ENCODE measurements around the gene FEM1A.
A peak's percentile ranks its signal among the peaks of the same experiment; 100 is the strongest.
"Not testable (repeated sequence)": the region's sequence is repeated elsewhere in the genome, so short reads cannot be mapped to it uniquely, and the experiment has no call there.

The FEM1A gene

GRCh38 chr19:4776436-4777211 lies 14.9 kb upstream of the FEM1A start:
- Histone ChIP-seq H3K36me3 (ENCODE audit: control insufficient read depth, insufficient read depth, low read length) (no peaks in the 10 kb centered on the region), H3K27me3 (ENCODE audit: control insufficient read depth, insufficient read depth, low read length) (no peaks in the 10 kb centered on the region), H3K9ac (ENCODE audit: low read length) (no peak overlapping the region), H3K9me3 (ENCODE audit: control insufficient read depth, low read length) (no peaks in the 10 kb centered on the region), H3K4me3 (ENCODE audit: low read length) (no peak overlapping the region), H3K4me1 (ENCODE audit: control insufficient read depth, insufficient read depth, low read length) (no peaks in the 10 kb centered on the region)

DNA sequence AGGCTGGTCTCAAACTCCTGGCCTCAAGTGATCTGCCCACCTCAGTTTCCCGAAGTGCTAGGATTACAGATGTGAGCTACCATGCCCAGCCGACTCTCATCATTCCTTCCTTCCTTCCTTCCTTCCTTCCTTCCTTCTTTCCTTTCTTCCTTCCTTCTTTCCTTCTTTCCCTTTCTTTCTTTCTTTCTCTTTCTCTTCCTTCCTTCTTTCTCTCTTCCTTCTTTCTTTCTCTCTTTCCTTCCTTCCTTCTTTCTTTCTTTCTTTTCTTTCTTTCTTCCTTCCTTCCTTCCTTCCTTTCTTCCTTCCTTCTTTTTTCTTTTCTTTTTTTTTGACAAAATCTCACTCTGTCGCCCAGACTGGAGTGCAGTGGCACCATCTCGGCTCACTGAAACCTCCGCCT lies 13.4 kb upstream of the FEM1A start:
- H3K27me3 ChIP-seq (ENCODE audit: control insufficient read depth, insufficient read depth, low read length); H3K36me3 ChIP-seq (ENCODE audit: control insufficient read depth, insufficient read depth, low read length); H3K4me3 ChIP-seq (ENCODE audit: low read length); H3K9ac ChIP-seq (ENCODE audit: low read length); H3K4me1 ChIP-seq (ENCODE audit: control insufficient read depth, insufficient read depth, low read length); H3K9me3 ChIP-seq (ENCODE audit: control insufficient read depth, low read length): not testable (repeated sequence)

DNA sequence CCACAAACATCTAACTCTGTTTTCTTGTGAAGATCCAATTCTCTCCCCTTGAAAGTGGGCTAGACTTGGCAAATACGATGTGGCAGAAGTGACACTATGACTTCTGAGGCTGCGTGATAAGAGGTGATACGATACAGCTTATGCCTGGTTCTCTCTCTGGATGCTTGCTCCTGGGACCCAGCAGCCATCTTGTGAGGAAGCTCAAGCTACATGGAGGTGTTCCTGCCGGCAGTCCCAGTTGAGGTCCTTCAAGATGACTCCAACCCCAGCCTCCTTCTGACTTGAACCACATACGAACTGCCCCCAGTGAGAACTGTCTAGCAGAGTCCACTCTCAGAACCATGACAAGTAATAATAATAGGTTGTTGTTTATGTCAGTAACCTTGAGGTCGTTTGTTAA lies 10.7 kb upstream of the FEM1A start:
- Histone ChIP-seq H3K4me3 (ENCODE audit: low read length) (no peak overlapping the region), H3K9ac (ENCODE audit: low read length) (no peak overlapping the region), H3K9me3 (ENCODE audit: control insufficient read depth, low read length) (no peaks in the 10 kb centered on the region), H3K36me3 (ENCODE audit: control insufficient read depth, insufficient read depth, low read length) (no peaks in the 10 kb centered on the region), H3K27me3 (ENCODE audit: control insufficient read depth, insufficient read depth, low read length) (peaks cover 5% of the 10 kb centered on the region), H3K4me1 (ENCODE audit: control insufficient read depth, insufficient read depth, low read length) (no peaks in the 10 kb centered on the region)

DNA sequence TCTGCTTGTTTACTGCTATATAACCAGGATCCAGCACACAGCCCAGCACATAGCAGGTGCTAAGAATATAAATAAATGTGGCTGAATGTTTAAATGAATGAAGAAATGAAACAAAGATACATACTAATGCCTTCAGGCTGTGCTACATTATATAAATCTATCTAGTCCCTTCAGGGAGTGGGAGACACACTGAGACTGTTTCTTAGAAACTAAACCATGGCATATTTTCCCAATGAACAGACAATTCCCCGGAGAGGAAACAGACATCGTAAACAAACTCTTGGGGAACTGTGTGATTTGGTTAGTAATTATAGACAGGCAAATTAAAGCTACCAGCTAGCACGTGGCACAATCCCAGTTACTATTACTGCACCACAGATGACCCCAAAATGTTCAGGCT lies 9.7 kb upstream of the FEM1A start:
- Histone ChIP-seq H3K9ac (ENCODE audit: low read length) (no peak overlapping the region), H3K9me3 (ENCODE audit: control insufficient read depth, low read length) (no peaks in the 10 kb centered on the region), H3K4me1 (ENCODE audit: control insufficient read depth, insufficient read depth, low read length) (no peaks in the 10 kb centered on the region), H3K4me3 (ENCODE audit: low read length) (no peak overlapping the region), H3K27me3 (ENCODE audit: control insufficient read depth, insufficient read depth, low read length) (peaks cover 5% of the 10 kb centered on the region), H3K36me3 (ENCODE audit: control insufficient read depth, insufficient read depth, low read length) (no peaks in the 10 kb centered on the region)

DNA sequence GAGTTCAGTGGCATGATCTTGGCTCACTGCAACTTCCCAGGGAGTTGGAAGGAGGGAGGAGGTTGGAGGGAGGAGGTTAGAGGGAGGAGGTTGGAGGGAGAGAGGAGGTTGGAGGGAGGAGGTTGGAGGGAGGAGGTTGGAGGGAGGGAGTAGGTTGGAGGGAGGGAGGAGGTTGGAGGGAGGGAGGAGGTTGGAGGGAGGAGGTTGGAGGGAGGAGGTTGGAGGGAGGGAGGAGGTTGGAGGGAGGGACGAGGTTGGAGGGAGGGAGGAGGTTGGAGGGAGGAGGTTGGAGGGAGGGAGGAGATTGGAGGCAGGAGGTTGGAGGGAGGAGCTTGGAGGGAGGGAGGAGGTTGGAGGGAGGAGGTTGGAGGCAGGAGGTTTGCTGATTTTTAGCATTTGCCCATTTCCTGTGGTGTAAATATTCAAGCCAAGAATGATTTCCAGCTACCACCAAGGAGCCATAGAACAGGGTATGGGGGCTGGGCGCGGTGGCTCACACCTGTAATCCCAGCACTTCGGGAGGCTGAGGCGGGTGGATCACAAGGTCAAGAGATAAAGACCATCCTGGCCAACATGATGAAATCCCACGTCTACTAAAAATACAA lies 5.0 kb upstream of the FEM1A start:
- H3K27me3 ChIP-seq (ENCODE audit: control insufficient read depth, insufficient read depth, low read length); H3K9me3 ChIP-seq (ENCODE audit: control insufficient read depth, low read length); H3K4me1 ChIP-seq (ENCODE audit: control insufficient read depth, insufficient read depth, low read length); H3K9ac ChIP-seq (ENCODE audit: low read length); H3K36me3 ChIP-seq (ENCODE audit: control insufficient read depth, insufficient read depth, low read length); H3K4me3 ChIP-seq (ENCODE audit: low read length): not testable (repeated sequence)

DNA sequence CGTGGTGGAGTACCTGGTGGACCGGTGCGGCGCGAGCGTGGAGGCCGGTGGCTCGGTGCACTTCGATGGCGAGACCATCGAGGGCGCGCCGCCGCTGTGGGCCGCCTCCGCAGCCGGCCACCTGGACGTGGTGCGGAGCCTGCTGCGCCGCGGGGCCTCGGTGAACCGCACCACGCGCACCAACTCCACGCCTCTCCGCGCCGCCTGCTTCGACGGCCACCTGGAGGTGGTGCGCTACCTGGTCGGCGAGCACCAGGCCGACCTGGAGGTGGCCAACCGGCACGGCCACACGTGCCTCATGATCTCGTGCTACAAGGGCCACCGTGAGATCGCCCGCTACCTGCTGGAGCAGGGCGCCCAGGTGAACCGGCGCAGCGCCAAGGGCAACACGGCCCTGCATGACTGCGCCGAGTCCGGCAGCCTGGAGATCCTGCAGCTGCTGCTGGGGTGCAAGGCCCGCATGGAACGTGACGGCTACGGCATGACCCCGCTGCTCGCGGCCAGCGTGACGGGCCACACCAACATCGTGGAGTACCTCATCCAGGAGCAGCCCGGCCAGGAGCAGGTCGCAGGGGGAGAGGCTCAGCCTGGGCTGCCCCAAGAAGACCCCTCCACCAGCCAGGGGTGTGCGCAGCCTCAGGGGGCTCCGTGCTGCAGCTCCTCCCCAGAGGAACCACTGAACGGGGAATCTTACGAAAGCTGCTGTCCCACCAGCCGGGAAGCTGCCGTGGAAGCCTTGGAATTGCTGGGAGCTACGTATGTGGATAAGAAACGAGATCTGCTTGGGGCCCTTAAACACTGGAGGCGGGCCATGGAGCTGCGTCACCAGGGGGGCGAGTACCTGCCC lies 708 bp downstream of the FEM1A start:
- H3K4me1 ChIP-seq (ENCODE audit: control insufficient read depth, insufficient read depth, low read length), result peaks cover 25% of the 10 kb centered on the region
- H3K36me3 ChIP-seq (ENCODE audit: control insufficient read depth, insufficient read depth, low read length); H3K9me3 ChIP-seq (ENCODE audit: control insufficient read depth, low read length); H3K27me3 ChIP-seq (ENCODE audit: control insufficient read depth, insufficient read depth, low read length): not testable (repeated sequence)
- H3K9ac ChIP-seq (ENCODE audit: low read length), result peak overlapping the region; percentile 75
- peak overlapping the region; percentile 63 for H3K4me3 ChIP-seq (ENCODE audit: low read length)

- H3K4me1 ChIP-seq (ENCODE audit: control insufficient read depth, insufficient read depth, low read length), result peaks cover 25% of the 10 kb centered on the region
- H3K4me3 ChIP-seq (ENCODE audit: low read length), result peak overlapping the region; percentile 63
- H3K27me3 ChIP-seq (ENCODE audit: control insufficient read depth, insufficient read depth, low read length); H3K9ac ChIP-seq (ENCODE audit: low read length); H3K36me3 ChIP-seq (ENCODE audit: control insufficient read depth, insufficient read depth, low read length); H3K9me3 ChIP-seq (ENCODE audit: control insufficient read depth, low read length): not testable (repeated sequence)
Observed at GRCh38 chr19:4792866-4793195, 1.3 kb downstream of the FEM1A start.

DNA sequence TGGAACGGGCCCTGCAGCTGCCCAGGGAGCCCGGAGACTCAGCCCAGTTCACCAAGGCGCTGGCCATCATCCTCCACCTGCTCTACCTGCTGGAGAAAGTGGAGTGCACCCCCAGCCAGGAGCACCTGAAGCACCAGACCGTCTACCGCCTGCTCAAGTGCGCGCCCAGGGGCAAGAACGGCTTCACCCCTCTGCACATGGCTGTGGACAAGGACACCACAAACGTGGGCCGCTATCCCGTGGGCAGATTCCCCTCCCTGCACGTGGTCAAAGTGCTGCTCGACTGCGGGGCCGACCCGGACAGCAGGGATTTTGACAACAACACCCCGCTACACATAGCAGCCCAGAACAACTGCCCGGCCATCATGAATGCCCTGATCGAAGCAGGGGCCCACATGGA lies 1.7 kb downstream of the FEM1A start:
- H3K4me1 ChIP-seq (ENCODE audit: control insufficient read depth, insufficient read depth, low read length), result peaks cover 25% of the 10 kb centered on the region

GRCh38 chr19:4794971-4795370 lies 3.4 kb downstream of the FEM1A start:
- Histone ChIP-seq H3K36me3 (ENCODE audit: control insufficient read depth, insufficient read depth, low read length) (peaks cover 6% of the 10 kb centered on the region), H3K27me3 (ENCODE audit: control insufficient read depth, insufficient read depth, low read length) (no peaks in the 10 kb centered on the region), H3K4me3 (ENCODE audit: low read length) (no peak overlapping the region), H3K4me1 (ENCODE audit: control insufficient read depth, insufficient read depth, low read length) (peaks cover 25% of the 10 kb centered on the region), H3K9ac (ENCODE audit: low read length) (no peak overlapping the region), H3K9me3 (ENCODE audit: control insufficient read depth, low read length) (no peaks in the 10 kb centered on the region)

More for the DNA sequence above, 1.7 kb downstream of the FEM1A start:
- H3K4me3 ChIP-seq (ENCODE audit: low read length); H3K9ac ChIP-seq (ENCODE audit: low read length); H3K27me3 ChIP-seq (ENCODE audit: control insufficient read depth, insufficient read depth, low read length); H3K9me3 ChIP-seq (ENCODE audit: control insufficient read depth, low read length); H3K36me3 ChIP-seq (ENCODE audit: control insufficient read depth, insufficient read depth, low read length): not testable (repeated sequence)

DNA sequence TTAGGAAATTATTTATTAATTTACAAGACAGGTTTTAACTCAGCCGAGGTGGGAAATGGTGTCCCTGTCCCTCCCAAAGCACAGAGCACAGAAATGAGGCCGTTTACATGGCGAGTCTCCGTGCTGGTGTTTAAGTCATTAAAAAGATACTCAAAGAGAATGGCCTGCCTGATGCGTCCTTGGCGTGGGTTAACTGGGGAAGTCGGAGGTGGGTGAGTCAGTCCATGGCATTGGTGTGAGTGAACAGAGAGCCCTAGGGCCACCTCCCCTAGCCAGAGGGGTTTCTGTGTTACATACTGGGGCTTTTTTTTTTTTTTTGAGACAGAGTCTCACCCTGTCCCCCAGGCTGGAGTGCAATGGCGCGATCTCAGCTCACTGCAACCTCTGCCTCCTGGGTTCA lies 3.9 kb downstream of the FEM1A start:
- Histone ChIP-seq H3K27me3 (ENCODE audit: control insufficient read depth, insufficient read depth, low read length) (no peaks in the 10 kb centered on the region), H3K4me1 (ENCODE audit: control insufficient read depth, insufficient read depth, low read length) (peaks cover 25% of the 10 kb centered on the region), H3K9ac (ENCODE audit: low read length) (no peak overlapping the region), H3K4me3 (ENCODE audit: low read length) (no peak overlapping the region), H3K36me3 (ENCODE audit: control insufficient read depth, insufficient read depth, low read length) (peaks cover 6% of the 10 kb centered on the region), H3K9me3 (ENCODE audit: control insufficient read depth, low read length) (no peaks in the 10 kb centered on the region)

GRCh38 chr19:4800591-4801081 lies 9.1 kb downstream of the FEM1A start:
- no peaks in the 10 kb centered on the region for H3K27me3 ChIP-seq (ENCODE audit: control insufficient read depth, insufficient read depth, low read length)
- no peaks in the 10 kb centered on the region for H3K9me3 ChIP-seq (ENCODE audit: control insufficient read depth, low read length)
- H3K4me3 ChIP-seq (ENCODE audit: low read length), result no peak overlapping the region
- peaks cover 3% of the 10 kb centered on the region for H3K4me1 ChIP-seq (ENCODE audit: control insufficient read depth, insufficient read depth, low read length)
- no peak overlapping the region for H3K9ac ChIP-seq (ENCODE audit: low read length)
- H3K36me3 ChIP-seq (ENCODE audit: control insufficient read depth, insufficient read depth, low read length), result no peaks in the 10 kb centered on the region

DNA sequence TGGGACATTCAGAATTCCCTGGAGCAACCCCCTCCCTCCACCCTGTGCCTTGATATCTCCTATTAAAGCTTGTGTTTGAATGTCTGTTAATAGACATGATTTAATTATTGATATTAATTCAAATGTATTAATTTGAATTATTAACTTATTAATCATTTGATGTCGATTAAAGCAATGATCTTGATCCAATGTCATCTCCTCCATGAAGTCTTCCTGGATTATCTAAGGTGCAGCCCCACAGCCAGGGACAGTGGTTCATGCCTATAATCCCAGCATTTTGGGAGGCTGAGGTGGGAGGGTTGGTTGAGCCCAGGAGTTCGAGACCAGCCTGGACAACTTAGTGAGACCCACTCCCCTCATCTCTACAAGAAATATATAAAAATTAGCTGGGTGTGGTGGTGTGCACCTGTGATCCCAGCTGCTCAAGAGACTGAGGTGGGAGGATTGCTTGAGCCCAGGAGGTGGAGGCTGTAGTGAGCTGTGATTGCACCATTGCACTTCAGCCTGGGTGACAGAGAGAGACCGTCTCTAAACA lies 9.6 kb downstream of the FEM1A start:
- Histone ChIP-seq H3K9me3 (ENCODE audit: control insufficient read depth, low read length) (no peaks in the 10 kb centered on the region), H3K9ac (ENCODE audit: low read length) (no peak overlapping the region), H3K4me1 (ENCODE audit: control insufficient read depth, insufficient read depth, low read length) (peaks cover 3% of the 10 kb centered on the region), H3K27me3 (ENCODE audit: control insufficient read depth, insufficient read depth, low read length) (no peaks in the 10 kb centered on the region), H3K4me3 (ENCODE audit: low read length) (no peak overlapping the region), H3K36me3 (ENCODE audit: control insufficient read depth, insufficient read depth, low read length) (no peaks in the 10 kb centered on the region)
